Measurements from ENCODE around the gene NANOS3.
"Not testable (repeated sequence)": the region's sequence is repeated elsewhere in the genome, so short reads cannot be mapped to it uniquely, and the experiment has no call there.

Gene NANOS3

GRCh38 chr19:13843104-13843921 is 33.6 kb upstream of the NANOS3 start:
- DNase-seq = no peak

GRCh38 chr19:13844130-13844631 is 32.8 kb upstream of the NANOS3 start:
- no peak for DNase-seq

GRCh38 chr19:13846557-13847406 is 30.2 kb upstream of the NANOS3 start:
- DNase-seq = peak; percentile 96

- peak; percentile 82 for DNase-seq
Observed at GRCh38 chr19:13847407-13848339, 29.3 kb upstream of the NANOS3 start.

GRCh38 chr19:13848340-13848677 is 28.6 kb upstream of the NANOS3 start:
- no peak for DNase-seq

- DNase-seq = no peak
Observed at GRCh38 chr19:13848798-13849676, 27.9 kb upstream of the NANOS3 start.

GRCh38 chr19:13849991-13850909 is 26.7 kb upstream of the NANOS3 start:
- DNase-seq = peak; percentile 75

- peak; percentile 78 for DNase-seq
Observed at GRCh38 chr19:13850910-13851733, 25.8 kb upstream of the NANOS3 start.

- DNase-seq = not testable (repeated sequence)
Observed at GRCh38 chr19:13851734-13852114, 25.2 kb upstream of the NANOS3 start.

- DNase-seq = not testable (repeated sequence)
Observed at GRCh38 chr19:13852171-13852707, 24.7 kb upstream of the NANOS3 start.

GRCh38 chr19:13856497-13856896 is 20.4 kb upstream of the NANOS3 start:
- DNase-seq = no peak

GRCh38 chr19:13859361-13859880 is 17.5 kb upstream of the NANOS3 start:
- no peak for DNase-seq

GRCh38 chr19:13860679-13861391 is 16.1 kb upstream of the NANOS3 start:
- no peak for DNase-seq

GRCh38 chr19:13861392-13861713 is 15.6 kb upstream of the NANOS3 start:
- DNase-seq = no peak

GRCh38 chr19:13861714-13862531 is 15.0 kb upstream of the NANOS3 start:
- peak; percentile 91 for DNase-seq

- DNase-seq = no peak
Observed at GRCh38 chr19:13864046-13864666, 12.8 kb upstream of the NANOS3 start.

Measured in activated naive CD4-positive, alpha-beta T cell treated with Interleukin-2 at 50 U/mL for 16 hours (primary cell).